Thyroid gland (tissue), 4 donors: ENCODE data around the gene GNAQ.
A peak's percentile ranks its signal among the peaks of the same experiment; 100 is the strongest.

Experiments
- CTCF ChIP-seq, 6 experiments: fragments of 200-600 bp in 3 of 6; fragments of 450-650 bp in 3 of 6; sonication (generic) in 3 of 6; IDR thresholded peaks; one replicate each; pipeline ENCODE4 v1.5.1; 2016 to 2019; ENCODE audit warnings: antibody characterized with exemption in 6 of 6, mild to moderate bottlenecking in 2 of 6, inconsistent platforms in 1 of 6, moderate library complexity in 1 of 6
- POLR2A ChIP-seq, 2 donors: fragments of 450-650 bp; IDR thresholded peaks; one replicate each; pipeline ENCODE4 v1.6.1; 2017; ENCODE audit warnings: antibody characterized with exemption in 2 of 2, mild to moderate bottlenecking in 2 of 2, moderate library complexity in 1 of 2

- TF ChIP-seq CTCF (IDR thresholded peaks at IDR 0.05): peak in 3 of 6 experiments; percentile 6 to 26 (median 10)
- no peak for TF ChIP-seq POLR2A (IDR thresholded peaks at IDR 0.05)
Measured at GRCh38 chr9:77981332-77981731, 50.3 kb downstream of the GNAQ start.
